ENCODE data around the gene SRC.

GRCh38 chr20:37413379-37413778 is 67.4 kb downstream of the SRC start:
- TF ChIP-seq POLR2AphosphoS5 (IDR thresholded peaks at IDR 0.05; ENCODE audit: borderline replicate concordance, low read depth, low read length) (no peak), EZH2 (IDR thresholded peaks at IDR 0.05) (no peak), FOXP2 (optimal IDR thresholded peaks at IDR 0.05; ENCODE audit: control extremely low read depth, extremely low read length, insufficient read depth) (no peak)
